SU-DHL-6 (cell line): ENCODE measurements around the gene COL4A2.

Experiments
- H2AFZ ChIP-seq: fragments of 200-600 bp; sonication (generic); 2 replicates; pipeline ENCODE4 v1.6.1; 2014; ENCODE audit warnings: low read depth, mild to moderate bottlenecking, moderate library complexity, mixed read lengths, antibody characterized with exemption, low read length; ENCODE audit not compliant: severe bottlenecking
- H3F3A ChIP-seq: fragments of 200-600 bp; shearing (Covaris generic); 2 replicates; pipeline ENCODE4 v1.6.0; 2016; ENCODE audit warnings: antibody characterized with exemption, mild to moderate bottlenecking; ENCODE audit not compliant: insufficient read depth
- H3K27ac ChIP-seq: fragments of 200-600 bp; sonication (generic); 2 replicates; pipeline ENCODE4 v1.5.1; 2016; ENCODE audit warnings: low read depth, mild to moderate bottlenecking, low read length, moderate library complexity, mixed read lengths
- H3K27me3 ChIP-seq: fragments of 200-600 bp; sonication (generic), shearing (Covaris generic); 2 replicates; pipeline ENCODE4 v1.6.0; 2014; ENCODE audit warnings: mild to moderate bottlenecking, low read length
- H3K36me3 ChIP-seq: fragments of 200-600 bp; sonication (generic); 2 replicates; pipeline ENCODE4 v1.6.1; 2014; ENCODE audit warnings: mild to moderate bottlenecking, low read length, mixed read lengths
- H3K4me2 ChIP-seq: fragments of 300-600, 200-600 bp; shearing (Covaris generic), sonication (generic); 2 replicates; pipeline ENCODE4 v1.6.0; 2014; ENCODE audit warnings: low read length, low read depth, mild to moderate bottlenecking; ENCODE audit not compliant: poor library complexity, severe bottlenecking
- H3K4me3 ChIP-seq: fragments of 200-600 bp; sonication (generic); 2 replicates; pipeline ENCODE4 v1.5.1; 2014; ENCODE audit warnings: antibody characterized with exemption, low read length, mild to moderate bottlenecking, mixed read lengths; ENCODE audit not compliant: insufficient read depth, poor library complexity, severe bottlenecking
- H3K79me2 ChIP-seq: fragments of 200-600 bp; sonication (generic); 2 replicates; pipeline ENCODE4 v1.6.1; 2014; ENCODE audit warnings: mild to moderate bottlenecking, low read length, moderate library complexity; ENCODE audit not compliant: insufficient read depth
- H3K9ac ChIP-seq: fragments of 200-600 bp; sonication (generic); 2 replicates; pipeline ENCODE4 v1.7.0; 2014; ENCODE audit warnings: mild to moderate bottlenecking, low read length
- H3K9me2 ChIP-seq: fragments of 200-600 bp; sonication (generic); replicated peaks from 2 replicates; pipeline ENCODE4 v1.6.1; 2014; ENCODE audit warnings: low read length; ENCODE audit not compliant: insufficient read depth
- H3K9me3 ChIP-seq: fragments of 200-600 bp; sonication (generic); 2 replicates; pipeline ENCODE4 v1.6.1; 2014; ENCODE audit warnings: low read length, mixed read lengths; ENCODE audit not compliant: insufficient read depth
- H4K20me1 ChIP-seq: fragments of 200-600 bp; sonication (generic); 2 replicates; pipeline ENCODE4 v1.6.1; 2014; ENCODE audit warnings: low read depth, mild to moderate bottlenecking, antibody characterized with exemption, low read length, moderate library complexity, mixed read lengths
- EZH2phosphoT487 ChIP-seq: fragments of 200-600 bp; sonication (generic), shearing (Covaris generic); conservative IDR thresholded peaks from 2 replicates; pipeline ENCODE4 v1.6.1; 2018; ENCODE audit warnings: mild to moderate bottlenecking, antibody characterized with exemption, low read length, moderate library complexity, mixed read lengths
- TF ChIP-seq, protein P1 (sequence below): fragments of 200-600 bp; sonication (generic); IDR thresholded peaks from one replicate; pipeline ENCODE4 v1.5.1; 2017; ENCODE audit warnings: antibody characterized with exemption, mild to moderate bottlenecking, low read length, moderate library complexity; ENCODE audit not compliant: insufficient read depth, poor library complexity, severe bottlenecking

COL4A2 gene

DNA sequence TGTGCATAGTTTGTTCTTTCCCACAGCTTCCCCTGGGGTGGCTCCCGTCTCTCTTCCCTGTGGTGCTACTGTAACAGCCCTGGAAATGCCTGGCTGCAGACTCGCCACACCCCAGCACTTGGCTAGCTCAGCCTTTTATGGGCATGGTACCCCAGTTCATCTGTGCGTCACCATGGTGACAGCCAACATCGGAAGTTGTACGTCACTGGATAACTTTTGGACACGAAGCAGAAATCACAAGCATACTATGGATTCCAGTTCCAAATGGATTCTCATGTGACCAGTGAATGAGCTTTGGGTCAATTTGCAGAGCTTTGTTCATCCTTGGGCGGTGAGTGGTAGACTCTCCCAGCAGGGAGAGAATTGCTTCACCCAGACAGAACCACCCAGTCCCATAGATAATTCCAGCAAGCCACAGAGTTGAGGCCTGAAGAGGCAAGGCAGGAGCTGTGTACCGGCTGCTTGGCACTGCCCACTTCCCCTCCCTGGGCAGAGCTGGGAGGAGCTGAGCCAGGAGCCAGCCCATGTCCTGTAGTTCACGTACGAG is 54.4 kb downstream of the COL4A2 start:
- Histone ChIP-seq H3K27me3 (no peaks in the 10 kb centered on the region), H3K4me2 (no peak overlapping the region), H3F3A (no peaks in the 10 kb centered on the region), H3K27ac (no peak overlapping the region), H3K4me3 (no peak overlapping the region), H3K9me3 (no peaks in the 10 kb centered on the region), H3K79me2 (no peaks in the 10 kb centered on the region), H3K9me2 (no peaks in the 10 kb centered on the region), H3K36me3 (no peaks in the 10 kb centered on the region), H3K9ac (no peak overlapping the region), H2AFZ (no peak overlapping the region), H4K20me1 (no peaks in the 10 kb centered on the region)
- no peak for TF ChIP-seq EZH2phosphoT487
- TF ChIP-seq, protein P1, sequence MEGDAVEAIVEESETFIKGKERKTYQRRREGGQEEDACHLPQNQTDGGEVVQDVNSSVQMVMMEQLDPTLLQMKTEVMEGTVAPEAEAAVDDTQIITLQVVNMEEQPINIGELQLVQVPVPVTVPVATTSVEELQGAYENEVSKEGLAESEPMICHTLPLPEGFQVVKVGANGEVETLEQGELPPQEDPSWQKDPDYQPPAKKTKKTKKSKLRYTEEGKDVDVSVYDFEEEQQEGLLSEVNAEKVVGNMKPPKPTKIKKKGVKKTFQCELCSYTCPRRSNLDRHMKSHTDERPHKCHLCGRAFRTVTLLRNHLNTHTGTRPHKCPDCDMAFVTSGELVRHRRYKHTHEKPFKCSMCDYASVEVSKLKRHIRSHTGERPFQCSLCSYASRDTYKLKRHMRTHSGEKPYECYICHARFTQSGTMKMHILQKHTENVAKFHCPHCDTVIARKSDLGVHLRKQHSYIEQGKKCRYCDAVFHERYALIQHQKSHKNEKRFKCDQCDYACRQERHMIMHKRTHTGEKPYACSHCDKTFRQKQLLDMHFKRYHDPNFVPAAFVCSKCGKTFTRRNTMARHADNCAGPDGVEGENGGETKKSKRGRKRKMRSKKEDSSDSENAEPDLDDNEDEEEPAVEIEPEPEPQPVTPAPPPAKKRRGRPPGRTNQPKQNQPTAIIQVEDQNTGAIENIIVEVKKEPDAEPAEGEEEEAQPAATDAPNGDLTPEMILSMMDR: no peak

DNA sequence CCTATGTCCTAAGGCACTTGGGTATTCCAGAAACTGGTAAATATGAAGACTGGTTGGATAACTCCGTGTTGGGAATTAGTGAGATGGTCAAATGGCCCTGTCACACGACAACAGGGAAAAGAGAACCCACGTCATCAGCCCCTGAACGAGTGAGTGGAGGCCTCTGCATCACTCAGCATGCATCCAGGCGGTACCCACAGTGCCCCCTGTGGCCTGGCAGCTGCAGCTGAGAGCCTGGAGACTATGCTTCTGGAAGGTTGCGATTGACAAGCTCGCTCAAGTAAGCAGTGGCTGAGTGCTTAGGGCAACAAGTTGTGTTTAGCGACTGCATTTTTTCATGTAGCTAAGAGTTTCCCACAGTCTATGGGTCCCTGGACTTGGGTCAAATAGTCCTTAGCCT is 55.9 kb downstream of the COL4A2 start:
- Histone ChIP-seq H3K9ac (no peak overlapping the region), H4K20me1 (no peaks in the 10 kb centered on the region), H3K9me2 (no peaks in the 10 kb centered on the region)

DNA sequence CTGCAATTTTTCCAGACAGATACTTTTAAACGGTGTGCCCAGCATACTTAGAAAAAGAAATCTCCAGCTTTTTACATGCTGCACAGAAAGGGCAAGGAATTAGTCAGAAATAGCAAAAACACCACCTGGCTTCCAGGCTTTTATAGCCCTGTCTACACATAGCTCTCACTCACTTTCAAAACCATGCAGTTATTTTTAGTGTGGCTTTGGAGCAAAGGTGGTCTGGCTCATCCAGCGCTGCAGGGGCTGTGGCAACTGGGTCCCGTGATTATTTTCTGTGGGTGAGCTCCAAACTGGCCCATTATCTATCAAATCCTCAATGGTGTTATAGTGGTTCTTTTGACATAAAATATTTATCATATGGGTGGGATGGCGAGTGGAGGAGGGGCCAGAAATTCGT is 57.0 kb downstream of the COL4A2 start:
- Histone ChIP-seq H3F3A (no peaks in the 10 kb centered on the region), H3K9me3 (no peaks in the 10 kb centered on the region), H3K4me2 (no peak overlapping the region), H3K27ac (no peak overlapping the region), H3K36me3 (no peaks in the 10 kb centered on the region), H3K9me2 (no peaks in the 10 kb centered on the region), H2AFZ (no peak overlapping the region), H3K4me3 (no peak overlapping the region), H3K9ac (no peak overlapping the region), H3K27me3 (no peaks in the 10 kb centered on the region), H4K20me1 (no peaks in the 10 kb centered on the region), H3K79me2 (no peaks in the 10 kb centered on the region)
- TF ChIP-seq, protein P1: no peak

More for the DNA sequence above, 55.9 kb downstream of the COL4A2 start:
- Histone ChIP-seq H2AFZ (no peak overlapping the region), H3K79me2 (no peaks in the 10 kb centered on the region), H3K27ac (no peak overlapping the region), H3K9me3 (no peaks in the 10 kb centered on the region), H3K4me2 (no peak overlapping the region), H3K4me3 (no peak overlapping the region), H3K27me3 (no peaks in the 10 kb centered on the region), H3F3A (no peaks in the 10 kb centered on the region), H3K36me3 (no peaks in the 10 kb centered on the region)
- no peak for TF ChIP-seq EZH2phosphoT487
- TF ChIP-seq, protein P1: no peak
